Activated CD4-positive, CD25-positive, alpha-beta regulatory T cell treated with anti-CD3 and anti-CD28 coated beads, Interleukin-2, amount 50 U/mL, for 72 hours (primary cell): ENCODE data around the gene MEGF10.

Experiments
- DNase-seq: peaks from one replicate; pipeline ENCODE4 v3.0.0; 2021

The MEGF10 gene

DNA sequence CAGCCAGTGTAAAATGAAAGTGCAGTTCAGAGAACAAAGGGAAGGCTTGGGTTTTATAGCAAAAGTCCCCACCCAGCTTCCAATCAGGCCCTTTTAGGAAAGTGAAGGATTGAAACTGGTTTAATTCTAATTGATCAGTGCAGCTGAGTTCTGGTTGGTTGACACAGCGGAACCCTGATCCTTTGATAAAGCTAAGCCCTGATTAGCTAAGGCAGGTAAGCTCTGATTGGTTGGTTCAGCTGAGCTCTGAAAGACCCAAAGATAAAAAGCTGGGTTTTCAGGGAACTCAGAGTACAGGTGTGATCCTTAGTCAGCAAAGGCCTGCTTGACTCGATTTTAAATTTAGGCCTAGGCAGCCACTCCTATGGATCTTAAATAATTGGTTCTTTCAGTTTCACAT is 156.0 kb downstream of the MEGF10 start:
- no peak for DNase-seq

DNA sequence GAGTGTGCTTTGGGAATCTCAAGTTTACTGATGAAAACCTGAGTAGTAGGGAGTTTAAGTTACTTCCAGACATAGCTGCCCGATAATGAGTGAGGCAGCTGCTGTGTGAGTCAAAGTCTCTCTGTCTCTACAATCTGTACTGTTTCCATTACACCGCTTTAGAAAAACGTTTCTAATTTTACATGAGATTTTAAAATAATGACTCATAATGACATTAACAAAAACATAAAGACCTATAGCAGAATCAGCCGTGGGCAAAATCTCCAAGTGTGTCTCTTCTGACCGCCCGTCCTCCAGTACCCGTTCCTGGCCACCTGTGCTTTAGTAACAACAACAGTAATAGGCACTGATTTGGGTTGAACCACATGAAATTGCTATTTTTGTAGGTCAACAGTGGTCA is 157.2 kb downstream of the MEGF10 start:
- DNase-seq: no peak

DNA sequence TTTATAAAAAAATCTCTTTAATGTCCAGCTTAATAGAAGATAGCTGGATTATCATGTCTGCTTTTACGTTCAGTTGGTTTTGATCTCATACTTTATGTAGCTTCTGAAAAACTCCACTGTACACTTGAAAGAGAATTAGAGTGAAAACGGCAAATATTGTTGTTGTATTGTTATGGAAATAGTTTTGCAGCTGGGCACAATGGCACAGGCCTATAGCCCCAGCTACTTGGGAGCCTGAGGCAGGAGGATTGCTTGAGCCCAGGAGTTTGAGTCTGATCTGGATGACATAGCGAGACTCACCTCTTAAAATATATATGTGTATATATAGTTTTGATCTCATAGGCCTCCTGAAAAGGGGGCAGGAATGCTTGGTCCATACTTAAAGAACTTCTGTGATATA is 159.4 kb downstream of the MEGF10 start:
- DNase-seq: no peak

DNA sequence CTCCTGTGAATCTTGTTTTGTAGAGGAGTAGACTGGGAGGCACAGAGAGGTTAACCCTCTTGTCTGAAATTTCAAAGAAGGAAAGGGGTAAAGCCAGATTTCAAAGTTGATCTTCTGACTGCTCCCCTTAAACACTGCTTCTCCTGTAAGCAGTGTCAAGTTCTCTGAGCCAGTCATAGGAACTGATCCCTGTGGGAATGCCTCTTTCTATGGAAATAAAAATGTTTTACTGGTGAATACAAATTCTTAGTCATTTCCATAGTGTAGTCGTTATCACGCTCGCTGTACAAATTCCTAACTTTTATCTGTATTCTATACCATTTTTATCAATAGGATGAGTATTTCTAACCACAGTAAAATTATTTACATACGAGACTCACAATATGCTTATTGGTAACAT is 160.5 kb downstream of the MEGF10 start:
- no peak for DNase-seq

DNA sequence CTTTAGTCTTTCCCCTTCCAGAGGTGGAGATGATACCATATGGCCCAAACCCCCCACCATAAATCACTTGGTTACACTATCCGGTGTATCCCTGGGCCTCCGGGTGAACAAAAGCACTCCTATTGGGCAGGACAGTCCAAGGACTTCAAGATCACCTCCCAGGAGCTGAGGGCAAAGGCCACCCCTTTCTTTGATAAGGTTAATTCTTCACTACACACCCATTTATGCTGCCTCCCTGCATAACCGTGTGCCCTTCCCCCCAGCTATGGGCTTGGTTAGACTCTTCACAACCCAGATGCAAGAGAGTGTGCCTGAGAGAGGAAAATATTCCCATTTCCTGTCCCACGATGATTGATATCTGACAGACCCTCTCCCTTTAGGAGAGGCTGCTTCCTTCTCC is 162.0 kb downstream of the MEGF10 start:
- no peak for DNase-seq

DNA sequence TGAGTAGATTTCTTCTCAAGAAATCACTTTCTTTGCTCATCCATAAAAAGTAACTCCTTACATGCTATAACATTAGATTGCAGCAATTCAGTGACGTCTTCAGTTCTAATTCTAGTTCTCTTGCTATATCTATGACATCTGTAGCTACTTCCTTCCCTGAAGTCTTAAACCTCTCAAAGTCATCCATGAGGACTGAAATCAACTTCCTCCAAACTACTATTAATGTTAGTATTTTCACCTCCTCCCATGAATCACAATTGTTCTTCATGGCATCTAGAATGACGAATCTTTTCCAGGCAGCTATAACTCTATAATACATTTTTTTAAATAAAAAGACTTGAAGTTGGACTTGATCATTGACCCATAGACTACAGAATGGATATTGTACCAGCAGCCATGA is 180.6 kb downstream of the MEGF10 start:
- DNase-seq: no peak

DNA sequence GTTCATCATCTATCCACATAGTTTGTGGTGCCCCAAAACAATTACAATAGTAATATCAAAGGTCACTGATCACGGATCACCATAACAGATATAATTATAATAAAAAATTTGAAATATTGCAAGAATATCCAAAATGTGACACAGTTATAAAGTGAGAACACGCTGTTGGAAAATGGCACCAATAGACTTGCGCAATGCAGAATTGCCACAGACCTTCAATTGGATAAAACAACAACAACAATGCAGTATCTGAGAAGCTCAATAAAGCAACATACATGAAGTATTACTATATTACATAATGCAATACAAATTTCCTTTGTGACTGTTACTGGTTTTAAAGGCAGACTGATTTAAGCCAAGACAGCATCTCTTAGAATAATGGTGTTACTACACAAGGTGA is 182.1 kb downstream of the MEGF10 start:
- no peak for DNase-seq

DNA sequence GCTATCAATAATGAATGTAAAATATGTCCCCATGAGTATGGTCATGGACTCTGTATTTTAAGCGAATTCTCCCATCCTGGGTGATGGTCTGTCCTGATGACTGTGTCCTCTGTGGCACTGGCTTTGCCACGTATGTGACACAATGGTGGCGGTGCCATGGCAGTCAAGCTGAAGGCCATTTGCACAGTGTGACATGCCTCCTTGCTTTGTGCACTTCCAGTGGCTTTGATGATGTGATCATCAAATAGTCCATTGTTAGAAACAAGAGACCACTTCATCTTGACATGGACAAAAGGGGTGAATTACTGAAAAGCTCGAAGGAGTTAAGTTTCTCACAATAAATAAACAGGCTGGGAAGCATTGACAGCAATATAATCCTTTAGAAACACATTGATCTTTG is 195.9 kb downstream of the MEGF10 start:
- DNase-seq: no peak

DNA sequence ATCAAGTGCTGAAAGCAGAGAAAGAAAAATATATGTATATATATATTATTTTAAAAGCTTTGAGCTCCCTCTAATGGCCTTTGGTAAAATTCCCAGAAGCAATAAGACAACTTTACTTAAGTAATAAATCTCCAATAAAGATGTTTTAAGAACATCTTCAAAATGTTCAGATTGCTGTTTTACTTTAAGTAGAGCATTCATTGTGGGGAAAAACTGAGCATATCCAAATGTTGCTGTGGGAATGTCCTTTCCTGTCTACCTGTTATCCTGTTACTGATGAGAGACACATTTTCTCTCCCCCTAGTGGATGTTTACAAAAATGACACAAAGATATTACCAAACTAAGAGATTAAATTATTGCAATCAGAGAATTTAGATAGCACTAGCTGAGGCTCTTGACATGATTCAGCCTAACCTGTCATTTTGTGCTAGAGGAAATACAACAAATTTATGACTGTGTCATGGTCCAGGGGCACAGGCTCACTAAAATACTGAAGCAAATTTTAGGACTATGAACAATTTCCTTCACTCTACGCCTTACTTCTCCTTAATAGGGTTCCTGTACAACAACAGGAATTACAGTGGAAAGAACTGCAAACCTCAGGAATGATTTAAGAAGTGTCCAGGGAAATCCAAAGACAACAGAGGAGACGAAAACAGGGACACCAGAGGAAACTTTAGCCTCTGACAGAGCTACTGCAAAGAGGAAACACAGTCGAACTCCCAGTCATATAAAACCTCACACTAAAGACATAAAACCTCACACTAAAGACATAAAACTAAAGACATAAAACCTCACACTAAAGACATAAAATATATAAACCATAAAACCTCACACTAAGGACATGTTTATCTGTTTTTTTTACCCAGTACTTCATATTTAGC is 202.5 kb downstream of the MEGF10 start:
- no peak for DNase-seq

DNA sequence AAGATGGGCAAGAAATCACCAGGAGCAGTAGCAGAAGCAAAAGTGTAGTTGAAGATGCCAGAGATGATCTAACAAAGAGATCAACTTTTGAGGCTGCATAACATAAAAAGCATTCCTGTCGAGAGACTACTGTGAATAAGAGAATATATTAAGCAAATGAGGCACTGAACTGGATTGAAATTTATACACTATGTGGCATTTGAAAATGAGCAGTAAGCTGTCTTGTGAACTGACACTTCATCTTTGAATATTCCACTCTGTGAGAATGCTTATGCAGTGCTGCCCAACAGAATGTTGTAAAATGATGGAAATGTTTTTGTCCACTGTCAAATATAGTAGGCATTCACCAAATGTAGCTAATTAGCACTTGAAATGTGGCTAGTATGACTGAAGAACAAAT is 208.0 kb downstream of the MEGF10 start:
- DNase-seq: no peak

DNA sequence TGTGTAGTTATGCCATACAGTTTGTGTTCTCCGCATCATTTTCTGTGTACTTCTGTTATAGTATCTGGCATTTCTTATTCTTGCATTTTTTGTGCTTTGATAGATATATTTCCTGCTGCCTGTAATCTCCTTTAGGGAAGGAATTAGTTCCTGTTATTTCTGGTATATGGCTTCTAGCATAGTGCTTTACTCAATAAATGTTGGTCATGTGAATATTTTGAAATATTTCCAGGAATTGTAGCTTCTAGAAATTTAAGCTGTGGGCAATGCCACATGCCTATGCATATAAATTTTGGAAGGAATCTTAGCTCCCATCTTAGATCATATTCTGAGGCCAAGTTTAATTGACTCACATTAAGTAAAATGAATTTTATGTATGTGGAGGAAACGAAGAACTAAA is 215.3 kb downstream of the MEGF10 start:
- DNase-seq: no peak

DNA sequence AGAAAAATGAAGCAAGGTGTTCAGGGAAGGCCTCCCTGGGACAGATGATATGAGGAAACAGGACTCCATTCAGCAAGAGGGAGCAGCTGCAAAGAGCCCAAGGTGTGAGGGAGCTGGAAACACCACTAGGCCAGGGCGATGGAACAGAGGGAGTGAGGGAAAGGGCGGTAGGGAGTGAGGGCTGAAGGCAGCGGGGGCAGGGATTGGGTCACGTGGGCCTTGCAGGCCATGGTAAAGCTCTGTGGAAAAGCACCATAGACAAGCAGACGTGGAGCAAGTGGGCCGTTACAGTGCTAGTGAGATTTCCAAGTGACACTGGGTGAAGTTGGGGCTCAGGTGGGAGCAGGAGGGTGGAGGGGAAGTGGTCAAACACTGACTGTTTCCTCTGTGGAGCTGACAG is 216.0 kb downstream of the MEGF10 start:
- no peak for DNase-seq

DNA sequence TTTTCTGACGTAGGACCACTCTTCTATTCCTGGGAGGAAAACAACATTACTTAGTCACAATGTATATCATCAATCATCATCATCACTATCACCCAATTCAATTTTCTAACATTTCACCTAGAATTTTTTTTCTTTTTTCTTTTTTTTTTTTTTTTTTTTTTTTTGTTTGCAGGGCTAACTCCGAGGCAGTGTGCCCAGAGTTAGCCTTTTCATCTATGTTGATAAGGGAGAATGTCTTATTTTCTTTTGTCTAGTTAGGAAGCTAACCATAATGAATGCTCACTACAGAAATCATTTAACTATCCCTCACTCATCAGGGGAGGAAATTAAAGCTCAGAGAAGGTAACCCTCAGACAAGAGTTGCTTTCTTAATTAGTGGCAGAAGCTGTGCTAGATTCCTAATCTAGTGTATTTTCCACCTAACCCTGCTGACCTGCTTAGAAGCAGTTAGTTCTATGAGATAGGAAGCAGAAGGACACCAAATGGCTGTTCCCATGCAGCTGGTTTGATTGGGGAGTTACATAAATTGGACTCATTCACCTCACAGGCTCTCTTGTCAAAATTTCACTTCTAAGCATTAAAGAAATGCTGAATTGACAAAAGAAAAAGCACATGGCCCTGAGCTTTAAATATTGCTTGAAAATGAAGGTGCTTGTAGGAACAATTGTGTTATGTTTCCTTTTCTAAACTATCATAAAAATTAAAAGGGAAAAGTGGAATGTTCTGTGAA is 218.2 kb downstream of the MEGF10 start:
- no peak for DNase-seq
